GM21515 (cell line): ENCODE data around the gene DYTN.

Experiments used
- ATAC-seq: cut with Tn5 transposase; IDR thresholded peaks from one replicate; pipeline ENCODE4 v1.9.1; 2021; ENCODE audit not compliant: unreplicated experiment

Gene DYTN

DNA sequence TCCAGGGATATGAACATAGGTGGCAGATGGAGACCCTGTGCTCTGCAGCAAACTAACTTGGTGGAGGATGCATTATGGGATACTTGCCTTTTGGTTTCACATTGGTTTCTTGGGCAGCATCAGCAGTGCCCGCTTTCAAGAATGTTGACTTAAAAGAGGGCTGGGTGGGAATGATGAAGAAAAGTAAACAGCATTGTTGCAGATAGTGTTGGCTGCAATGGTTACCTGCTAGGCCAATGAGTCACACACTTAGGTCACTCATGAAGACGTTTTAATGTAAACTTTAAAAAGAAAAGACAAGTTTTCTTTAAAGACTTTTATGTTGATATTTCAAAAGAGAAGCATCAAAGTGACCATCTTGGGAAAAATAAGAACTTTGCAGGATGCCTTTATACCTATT is 102.0 kb downstream of the DYTN start:
- no peak for ATAC-seq

DNA sequence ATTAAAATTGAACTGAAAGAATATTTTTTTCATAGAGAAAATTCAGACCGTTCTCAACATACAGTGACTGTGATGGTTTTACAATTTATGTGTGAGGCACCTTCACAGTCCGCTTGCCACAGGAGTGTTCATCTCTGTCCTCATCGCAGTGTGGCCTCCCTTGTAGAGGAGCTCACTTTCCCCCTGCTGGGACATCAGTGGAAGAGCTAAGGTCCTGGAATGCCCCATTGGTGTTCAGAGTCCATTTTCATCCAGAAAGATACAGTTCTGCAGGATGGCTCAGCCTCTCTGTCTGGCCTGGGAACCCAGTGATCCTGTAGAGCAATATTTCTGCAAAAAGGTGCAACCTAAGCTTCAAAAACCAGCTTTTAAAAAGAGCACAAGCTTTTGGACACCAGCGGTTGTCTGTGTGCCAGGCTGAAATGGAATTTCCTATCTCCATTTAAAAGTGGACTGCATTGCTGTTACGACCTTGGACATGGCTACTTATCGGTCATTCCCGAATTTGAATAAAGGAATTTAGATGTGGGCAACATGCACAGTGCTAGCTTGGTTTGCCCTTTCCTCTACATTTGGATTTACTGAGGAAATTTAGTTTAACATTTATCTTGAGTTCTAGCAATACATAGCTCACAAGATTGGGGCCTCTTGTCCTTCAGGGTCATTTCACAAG is 102.6 kb downstream of the DYTN start:
- no peak for ATAC-seq

DNA sequence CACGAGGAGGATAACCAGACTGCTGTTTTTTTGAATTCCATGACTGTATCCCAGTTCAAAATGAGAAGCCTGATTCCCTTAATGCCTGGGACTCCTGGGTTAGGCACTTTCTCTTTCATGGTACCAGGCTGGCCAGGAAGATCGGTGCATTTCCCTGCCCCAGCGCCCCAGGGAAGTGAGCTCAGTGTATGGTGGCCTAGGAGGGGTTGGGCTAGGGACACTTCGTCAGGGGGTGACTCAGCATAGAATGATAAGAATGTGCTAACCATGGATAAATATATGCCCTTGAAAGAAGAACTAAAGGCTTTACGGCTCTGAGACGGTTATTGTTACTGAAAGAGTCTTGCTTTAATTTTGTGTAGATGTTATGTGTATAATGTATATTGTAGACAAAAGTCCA is 103.4 kb downstream of the DYTN start:
- ATAC-seq: no peak

GRCh38 chr2:206611736-206612135 is 106.5 kb downstream of the DYTN start:
- no peak for ATAC-seq

DNA sequence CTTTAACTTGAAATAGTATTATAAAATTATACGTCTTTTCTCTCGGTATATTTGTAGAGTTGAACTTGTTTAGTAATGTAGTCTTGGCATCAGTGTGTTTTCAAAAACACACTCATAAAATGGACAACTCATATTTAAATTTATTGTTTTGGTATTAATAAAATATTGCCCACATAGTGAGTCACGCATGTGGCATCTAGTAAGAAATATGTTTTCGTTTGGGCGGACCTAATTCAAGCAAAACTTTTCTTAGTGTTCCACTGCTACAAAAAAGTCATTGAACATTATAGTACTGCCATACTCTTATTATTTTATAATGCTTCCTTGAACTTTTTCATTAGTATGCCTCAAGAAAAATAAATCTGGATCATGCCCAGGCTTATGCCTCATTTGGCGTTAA is 107.0 kb downstream of the DYTN start:
- ATAC-seq: no peak

DNA sequence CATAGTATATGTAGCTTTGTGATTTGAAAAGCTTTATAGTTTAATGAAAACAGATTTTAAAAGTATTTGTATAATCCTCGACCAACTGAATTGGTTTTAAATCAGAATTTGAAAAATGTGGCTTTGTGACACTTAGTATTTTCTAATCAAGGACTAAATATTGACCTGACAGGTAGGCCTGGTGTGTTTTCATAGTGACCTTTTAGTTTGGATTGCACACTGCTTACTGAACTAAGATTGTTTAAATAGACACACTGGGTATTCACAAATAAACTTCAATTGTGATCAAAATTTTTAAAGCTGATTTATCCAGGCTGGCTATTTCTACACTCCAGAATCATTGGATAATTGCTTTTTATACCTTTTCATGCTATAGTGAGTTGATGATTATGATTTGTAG is 107.7 kb downstream of the DYTN start:
- ATAC-seq: no peak

GRCh38 chr2:206603243-206603642 is 115.0 kb downstream of the DYTN start:
- no peak for ATAC-seq
